ENCODE results near the gene TRIM42.

The TRIM42 gene

GRCh38 chr3:140677764-140678163 is at the start of gene TRIM42:
TRIM42 (plus strand) TSS chr3:140678064; CDS start chr3:140678230, 166 bp downstream.
- no peak for DNase-seq

DNA sequence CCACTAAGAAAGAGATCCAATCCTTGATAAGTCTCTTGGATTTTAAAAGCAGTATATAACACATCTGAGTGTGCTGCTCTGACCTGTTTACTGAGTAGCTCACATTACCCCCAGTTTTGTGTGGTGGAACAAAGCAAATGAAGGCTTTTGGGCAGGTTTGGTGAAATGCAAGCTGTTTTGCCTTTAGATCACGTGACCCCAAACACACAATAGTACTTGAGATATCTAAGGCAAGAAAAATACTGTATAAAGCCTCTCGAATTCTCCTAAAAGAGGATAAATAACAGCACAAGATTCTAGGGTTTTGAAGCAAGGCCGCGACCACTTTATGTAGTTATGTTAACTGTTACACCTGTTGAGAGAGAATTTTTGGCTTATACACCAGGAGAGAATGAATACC is 49.3 kb upstream of the TRIM42 start:
- no peak for DNase-seq

GRCh38 chr3:140629357-140630137 is 48.3 kb upstream of the TRIM42 start:
- no peak for DNase-seq

- DNase-seq: no peak
These were observed 47.5 kb upstream of the TRIM42 start for GRCh38 chr3:140630366-140630765.

- DNase-seq: no peak
These were observed 47.0 kb upstream of the TRIM42 start for GRCh38 chr3:140630866-140631265.

DNA sequence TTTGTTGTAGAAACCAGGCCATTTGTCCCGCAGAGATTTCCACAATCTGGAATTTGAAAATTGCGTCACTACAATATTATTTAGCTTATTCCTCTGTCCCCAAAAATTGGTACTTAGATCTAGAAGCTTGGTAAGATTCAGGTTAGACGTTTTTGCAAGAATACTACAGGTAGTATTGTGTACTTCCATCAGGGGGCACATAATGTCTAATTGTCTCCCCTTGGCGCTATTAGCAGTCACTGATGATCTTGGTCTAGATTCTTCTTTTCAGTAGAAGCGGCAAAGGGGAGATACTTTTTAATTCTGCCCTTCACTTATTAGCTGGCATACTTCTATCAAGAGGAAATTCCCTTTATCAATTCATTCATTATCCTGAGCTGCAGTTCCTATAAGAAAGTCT is 42.6 kb upstream of the TRIM42 start:
- no peak for DNase-seq

DNA sequence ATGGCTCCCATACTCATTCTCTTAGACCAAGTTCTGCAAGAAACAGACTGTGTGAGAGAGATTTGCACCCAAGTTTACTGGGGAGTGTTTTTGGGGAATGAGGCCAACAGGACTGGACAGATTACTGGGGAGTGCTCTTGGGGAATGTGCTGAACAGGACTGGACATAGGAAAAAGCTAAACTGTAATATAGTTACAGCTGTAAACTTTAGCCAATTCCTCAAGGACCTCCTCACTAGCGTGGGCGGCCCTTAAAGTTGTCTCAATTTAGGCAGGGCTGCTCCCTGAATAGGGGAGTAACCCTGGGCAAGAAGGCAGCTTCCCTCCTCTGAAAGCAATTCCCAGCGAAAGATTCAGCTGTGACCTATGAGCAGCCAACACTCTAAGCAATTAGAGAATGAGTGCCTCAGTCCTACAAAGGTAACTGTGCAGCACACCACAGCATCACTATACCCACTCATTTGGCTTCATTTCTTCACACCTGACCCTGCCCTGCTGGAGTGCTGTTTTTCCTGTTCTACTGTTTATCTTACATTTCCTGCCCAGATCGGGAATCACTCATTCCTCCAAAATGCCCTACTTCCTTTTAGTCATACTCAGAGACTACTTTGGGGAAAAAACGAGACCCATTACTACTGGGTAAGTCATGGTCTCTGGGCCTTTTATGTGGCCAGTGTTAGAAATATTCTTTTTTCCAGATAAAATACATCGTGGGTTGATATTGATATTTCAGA is 41.3 kb upstream of the TRIM42 start:
- DNase-seq: no peak

DNA sequence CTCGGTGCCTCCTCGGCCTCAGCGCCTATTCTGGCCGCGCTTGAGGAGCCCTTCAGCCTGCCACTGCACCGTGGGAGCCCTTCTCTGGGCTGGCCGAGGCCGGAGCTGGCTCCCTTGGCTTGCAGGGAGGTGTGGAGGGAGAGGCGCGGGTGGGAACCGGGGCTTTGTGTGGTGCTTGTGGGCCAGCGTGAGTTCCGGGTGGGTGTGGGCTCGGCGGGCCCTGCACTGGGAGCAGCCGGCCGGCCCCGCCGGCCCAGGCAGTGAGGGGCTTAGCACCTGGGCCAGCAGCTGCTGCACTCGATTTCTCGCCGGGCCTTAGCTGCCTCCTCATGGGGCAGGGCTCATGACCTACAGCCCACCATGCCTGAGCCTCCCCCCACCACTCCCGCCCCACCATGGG is 26.6 kb upstream of the TRIM42 start:
- DNase-seq: no peak

GRCh38 chr3:140655678-140656077 is 22.2 kb upstream of the TRIM42 start:
- DNase-seq: no peak

DNA sequence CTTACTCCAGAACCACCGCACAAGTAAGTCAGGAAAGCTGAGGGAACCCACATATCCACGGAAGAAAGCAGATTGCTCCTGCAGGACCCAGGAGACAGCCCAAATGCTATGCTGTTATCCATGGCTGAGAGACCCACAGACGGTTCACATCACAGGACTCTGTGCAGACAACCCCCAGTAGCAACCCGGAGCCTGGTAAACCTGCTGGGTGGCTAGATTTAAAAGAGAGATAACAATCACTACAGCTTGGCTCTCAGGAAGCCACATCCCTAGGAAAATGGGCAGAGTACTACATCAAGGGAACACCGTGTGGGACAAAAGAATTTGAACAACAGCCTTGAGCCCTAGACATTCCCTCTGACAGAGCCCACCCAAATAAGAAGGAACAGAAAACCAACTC is 13.8 kb upstream of the TRIM42 start:
- DNase-seq: no peak

DNA sequence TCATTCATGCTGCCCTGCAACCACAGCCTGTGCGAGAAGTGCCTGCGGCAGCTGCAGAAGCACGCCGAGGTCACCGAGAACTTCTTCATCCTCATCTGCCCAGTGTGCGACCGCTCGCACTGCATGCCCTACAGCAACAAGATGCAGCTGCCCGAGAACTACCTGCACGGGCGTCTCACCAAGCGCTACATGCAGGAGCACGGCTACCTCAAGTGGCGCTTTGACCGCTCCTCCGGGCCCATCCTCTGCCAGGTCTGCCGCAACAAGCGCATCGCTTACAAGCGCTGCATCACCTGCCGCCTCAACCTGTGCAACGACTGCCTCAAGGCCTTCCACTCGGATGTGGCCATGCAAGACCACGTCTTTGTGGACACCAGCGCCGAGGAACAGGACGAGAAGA is 4.7 kb downstream of the TRIM42 start:
- DNase-seq: no peak

DNA sequence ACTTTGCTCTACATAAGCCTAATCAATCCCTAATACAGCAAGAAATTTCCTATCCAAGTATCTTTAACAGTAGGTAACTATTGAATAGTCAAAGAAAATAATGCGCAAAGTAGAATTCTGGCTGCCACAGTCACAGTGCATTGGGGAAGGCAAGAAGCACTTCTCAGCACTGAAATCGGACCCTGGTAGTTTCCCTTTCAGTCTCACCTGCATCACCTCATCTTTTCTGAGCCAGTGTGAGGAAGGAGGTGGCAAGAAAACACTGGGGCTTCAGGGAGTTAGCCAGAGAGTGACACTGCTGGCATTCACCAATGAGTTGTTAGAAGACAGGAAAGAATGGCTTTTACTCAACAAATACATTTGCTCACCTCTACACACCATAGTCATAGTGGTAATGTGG is 8.3 kb downstream of the TRIM42 start:
- no peak for DNase-seq

DNA sequence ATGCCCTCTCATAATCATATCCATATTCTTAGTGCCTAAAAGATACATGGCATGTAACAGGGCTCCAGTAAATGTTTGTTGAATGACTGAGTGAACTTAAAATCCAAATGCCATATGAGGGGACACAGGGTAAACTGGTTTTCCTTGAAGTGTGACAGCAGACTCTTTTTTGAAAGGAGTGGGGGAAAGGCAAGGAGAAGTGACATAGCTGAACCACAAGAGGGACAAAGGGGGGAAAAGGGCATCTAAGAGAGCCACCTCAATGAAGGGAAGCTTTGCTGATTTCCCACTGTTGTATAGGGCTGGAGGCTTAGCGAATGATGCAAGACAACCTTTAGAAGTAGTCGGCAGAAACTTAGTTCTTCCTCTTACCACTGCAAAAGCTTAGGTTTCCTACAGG is 9.1 kb downstream of the TRIM42 start:
- no peak for DNase-seq

DNA sequence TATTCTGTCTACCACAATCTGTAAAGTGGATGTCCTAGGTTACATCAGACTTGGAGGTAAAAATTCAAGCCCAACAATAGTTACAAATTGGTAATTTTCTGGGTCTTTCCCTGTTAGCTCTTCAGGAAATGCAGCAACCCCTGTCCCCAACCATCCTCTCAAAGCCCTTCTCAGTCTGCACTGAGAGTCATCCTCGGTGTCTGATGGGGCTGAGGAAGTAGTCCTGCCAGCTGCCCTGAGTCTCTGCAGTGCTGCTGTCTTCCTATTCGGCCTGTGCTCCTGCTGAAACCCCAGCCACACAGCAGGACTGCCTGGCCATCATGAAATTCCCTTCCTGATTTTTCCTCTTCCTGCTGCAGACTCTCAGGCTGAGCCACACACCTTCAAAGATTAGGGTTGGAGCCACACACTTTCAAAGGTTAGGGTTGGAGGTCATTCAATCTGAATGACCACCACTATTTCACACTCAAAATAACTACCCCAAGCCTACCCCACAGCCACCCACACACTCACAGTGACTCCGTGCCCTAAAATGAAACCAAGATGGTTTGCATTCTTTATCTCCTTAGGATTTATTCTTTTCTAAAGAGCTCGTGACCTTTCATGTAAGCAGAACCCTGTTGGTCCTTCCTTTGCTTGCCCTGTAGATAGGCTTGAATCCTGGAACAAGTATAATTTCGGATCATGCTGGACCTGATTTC is 17.6 kb downstream of the TRIM42 start:
- DNase-seq: no peak

GRCh38 chr3:140699516-140700231 is 21.8 kb downstream of the TRIM42 start:
- DNase-seq: no peak

DNA sequence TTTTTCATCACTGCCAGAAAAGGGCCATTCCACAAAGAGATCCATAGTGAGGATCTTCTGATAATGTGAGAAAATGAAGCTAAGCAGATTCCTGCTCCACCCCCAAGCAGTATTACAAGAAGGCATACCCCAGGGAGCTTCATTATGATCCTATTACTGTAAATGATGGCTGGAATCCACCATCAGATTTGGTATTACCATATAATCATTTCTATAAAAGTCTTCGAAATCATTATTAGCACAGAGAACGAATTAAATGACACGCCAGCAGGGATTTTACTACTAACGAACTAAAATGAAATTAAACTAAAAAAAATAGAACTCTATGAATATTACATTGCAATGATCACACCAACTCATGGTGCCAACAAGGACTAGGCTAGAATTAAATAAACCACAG is 24.4 kb downstream of the TRIM42 start:
- no peak for DNase-seq

DNA sequence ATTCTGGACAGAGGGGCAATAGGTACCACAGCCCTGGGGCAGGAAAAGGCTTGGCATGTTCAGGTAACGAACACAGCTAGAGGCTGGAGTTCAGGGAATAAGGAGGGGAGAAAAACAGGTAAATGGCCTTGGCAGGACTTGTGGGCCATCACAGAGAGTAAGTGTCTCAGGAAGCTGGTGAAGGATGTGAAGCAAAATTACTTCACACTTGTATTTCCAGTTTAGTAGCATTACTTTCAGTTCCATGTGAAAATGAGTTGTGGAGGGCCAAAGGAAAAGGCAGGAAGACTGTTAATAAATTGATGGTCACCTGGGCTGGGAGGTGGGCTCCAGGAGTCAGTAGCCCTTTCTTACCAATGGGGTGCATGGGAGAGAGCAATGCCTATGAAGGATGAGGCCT is 25.6 kb downstream of the TRIM42 start:
- DNase-seq: no peak

- no peak for DNase-seq
These were observed 26.9 kb downstream of the TRIM42 start for GRCh38 chr3:140704733-140705132.

- DNase-seq: no peak
These were observed 28.1 kb downstream of the TRIM42 start for GRCh38 chr3:140705954-140706353.

DNA sequence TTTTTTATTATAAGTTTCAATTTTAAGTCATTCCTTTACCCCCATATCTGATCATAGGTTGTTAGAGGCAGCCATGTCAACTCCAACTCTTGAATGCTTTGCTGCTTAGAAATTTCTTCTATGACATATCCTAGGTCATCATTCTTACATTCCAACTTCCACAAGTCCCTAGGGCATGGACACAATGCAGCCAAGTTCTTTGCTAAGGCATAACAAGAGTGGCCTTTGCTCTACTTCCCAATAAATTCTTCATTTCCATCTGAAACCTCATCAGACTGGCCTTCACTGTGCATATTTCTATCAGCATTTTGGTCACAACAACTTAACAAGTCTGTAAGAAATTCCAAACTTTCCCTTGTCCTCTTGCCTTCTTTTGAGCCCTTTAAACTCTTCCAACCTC is 28.5 kb downstream of the TRIM42 start:
- no peak for DNase-seq

- no peak for DNase-seq
These were observed 31.0 kb downstream of the TRIM42 start for GRCh38 chr3:140708815-140709214.

- no peak for DNase-seq
These were observed 31.9 kb downstream of the TRIM42 start for GRCh38 chr3:140709751-140710150.

- no peak for DNase-seq
These were observed 33.0 kb downstream of the TRIM42 start for GRCh38 chr3:140710711-140711389.
